ENCODE results near the gene BRD3.

Gene BRD3

DNA sequence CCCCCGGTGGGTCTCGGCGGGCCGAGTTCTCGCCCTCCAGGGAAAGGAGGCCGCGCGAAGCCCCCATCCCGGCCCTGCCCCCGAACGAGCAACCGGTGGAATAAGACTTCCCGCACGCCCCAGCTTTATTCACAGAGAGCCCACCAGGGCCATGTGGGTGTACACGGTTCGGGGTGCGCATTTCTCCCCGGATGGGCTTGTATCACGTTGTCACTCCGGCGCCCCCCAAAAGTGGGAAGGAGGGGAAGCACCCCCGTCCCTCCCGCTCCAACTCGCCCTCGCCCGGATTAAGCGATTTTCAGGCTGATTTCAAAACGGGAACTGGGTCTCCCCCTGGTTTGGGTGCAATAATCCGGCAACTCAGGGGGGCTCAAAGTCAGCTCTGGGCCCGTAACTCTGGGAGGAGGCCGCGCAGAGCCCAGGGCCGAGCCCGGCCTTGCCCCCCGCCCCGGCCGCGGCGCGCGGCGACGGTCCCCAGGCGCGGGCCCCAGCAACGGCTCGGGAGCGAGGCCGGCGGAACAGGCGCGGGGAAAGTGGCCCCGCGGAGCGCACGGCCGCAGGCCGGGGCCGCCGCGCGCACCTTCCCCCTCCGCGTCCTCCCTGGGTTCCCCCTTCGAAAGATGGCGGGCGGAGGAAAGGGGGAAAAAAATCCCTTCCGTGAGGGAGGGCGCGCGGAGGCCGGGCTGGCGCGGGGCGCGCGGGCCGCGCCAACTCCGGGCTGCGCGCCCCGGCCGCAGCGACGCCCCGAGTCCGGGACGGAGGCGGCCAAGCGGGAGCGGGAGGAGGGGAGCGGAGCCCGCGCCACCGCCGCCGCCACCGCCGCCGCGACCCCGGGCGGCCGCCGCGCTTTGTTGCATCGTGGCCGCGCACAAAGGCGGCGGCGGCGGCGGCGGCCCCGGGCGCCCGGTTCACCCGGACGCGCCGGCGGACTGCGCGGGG lies 644 bp downstream of the BRD3 start:
- peak; percentile 38 for DNase-seq

DNA sequence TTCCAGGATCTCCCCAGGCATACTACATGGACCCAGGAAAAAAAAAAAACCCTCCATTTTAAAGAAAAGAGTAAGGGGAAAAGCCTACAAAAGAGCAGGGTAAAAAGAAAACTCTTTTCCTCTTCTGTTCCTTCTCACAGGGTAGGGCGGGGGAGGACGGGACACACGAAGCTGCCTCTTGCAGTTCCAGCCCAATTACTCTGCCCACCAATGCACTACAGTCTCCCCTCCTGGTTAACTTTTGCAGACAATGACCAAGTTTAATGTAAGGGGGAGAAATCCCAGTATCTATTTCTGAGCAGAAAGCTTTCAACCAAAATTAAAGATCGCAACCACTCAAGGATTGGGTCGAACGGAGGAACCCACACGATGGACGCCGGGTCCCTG lies 1.3 kb downstream of the BRD3 start:
- DNase-seq, result peak; percentile 25

DNA sequence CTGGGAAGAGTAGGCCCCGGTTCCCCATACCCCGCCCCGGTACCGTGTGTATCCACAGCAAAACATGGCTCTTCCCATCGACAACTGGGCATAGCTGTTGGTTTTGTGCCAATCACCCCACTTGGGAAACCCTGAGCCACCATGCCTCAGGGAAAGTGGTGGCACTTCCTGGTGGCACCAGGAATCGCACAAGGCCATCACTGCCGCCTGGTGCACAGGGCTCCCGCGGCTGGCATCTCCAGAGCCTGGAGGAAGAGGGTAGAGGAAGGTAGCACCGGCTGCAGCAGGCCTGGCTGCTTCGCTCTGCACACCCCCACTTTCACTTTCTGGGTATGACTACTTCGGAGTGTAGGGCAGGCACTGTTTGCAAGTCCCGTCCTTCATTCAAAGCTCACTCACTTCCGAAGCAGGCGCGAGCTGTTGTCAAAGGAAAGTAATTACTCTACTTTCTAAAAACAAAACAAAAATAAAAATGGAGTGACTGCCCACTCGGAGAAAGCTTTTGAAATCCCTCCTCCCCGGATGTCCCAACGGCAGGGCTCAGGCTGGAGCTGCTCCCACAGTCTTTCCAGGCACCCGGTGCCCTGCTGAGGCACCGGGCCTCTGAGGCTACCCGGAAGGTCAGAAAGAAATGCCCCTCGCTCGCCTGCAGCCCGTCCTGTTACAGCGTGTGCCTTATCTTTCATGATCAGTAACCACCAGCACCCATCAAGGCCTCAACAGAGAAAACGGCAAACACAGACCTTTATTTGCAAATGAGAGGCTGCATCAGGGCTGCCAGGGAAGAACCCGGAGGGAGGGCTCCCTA lies 2.0 kb downstream of the BRD3 start:
- DNase-seq, result peak; percentile 30

DNA sequence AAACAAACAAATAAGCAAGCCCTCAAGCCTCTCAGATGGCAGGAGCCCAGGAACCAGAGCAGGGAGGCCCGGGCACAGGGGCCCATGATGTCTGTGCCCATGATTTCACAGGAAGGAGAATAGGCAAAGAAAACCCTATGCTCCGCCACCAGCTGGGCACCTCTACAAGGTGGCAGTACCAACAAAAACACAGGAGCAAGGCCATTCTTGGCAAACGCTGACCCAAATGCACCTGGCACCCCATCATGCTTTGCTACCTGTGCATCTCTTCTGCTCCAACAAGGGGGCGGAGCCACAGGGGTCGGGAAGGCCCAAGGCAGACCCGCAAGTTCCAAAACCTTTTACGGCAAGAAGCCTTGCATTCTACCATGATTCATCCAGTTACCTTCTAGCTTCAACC lies 3.1 kb downstream of the BRD3 start:
- no peak for DNase-seq

DNA sequence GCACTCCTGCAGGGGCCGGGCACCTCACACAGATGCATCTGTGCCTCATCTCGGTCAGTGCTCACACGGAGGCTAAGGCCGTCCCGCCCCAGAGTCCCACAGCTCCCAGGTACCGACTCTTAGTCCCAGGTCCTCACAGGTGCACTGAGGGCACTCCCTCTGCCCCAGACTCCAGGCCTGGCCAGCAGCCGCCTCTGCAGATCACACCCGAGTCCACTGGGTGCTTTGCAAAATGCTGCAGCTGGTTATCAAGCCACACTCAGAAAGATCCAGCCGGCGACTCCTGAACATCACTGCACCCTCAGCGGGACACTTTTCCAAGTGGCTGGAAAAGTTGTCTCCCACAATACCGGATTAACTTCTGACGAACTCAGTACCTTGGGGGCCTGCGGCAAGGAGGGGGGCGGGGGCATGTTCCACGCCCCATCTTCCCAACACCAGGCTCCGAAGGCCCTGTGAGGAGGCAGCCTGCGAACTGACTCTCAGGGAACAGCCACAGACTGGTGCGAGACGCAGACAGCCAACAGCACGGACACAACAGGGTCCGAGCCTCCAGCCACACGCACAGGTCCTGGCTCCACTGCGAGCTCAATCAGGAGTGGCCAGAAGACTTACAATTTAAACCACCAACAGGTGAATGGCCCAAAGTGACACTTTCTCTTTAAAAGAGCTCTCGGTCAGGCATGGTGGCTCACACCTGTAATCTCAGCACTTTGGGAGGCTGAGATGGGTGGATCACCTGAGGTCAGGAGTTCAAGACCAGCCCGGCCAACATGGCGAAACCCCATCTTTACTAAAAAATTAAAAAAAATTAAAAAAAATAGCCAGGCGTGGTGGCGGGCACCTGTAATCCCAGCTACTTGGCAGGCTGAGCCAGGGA lies 4.0 kb downstream of the BRD3 start:
- no peak for DNase-seq

DNA sequence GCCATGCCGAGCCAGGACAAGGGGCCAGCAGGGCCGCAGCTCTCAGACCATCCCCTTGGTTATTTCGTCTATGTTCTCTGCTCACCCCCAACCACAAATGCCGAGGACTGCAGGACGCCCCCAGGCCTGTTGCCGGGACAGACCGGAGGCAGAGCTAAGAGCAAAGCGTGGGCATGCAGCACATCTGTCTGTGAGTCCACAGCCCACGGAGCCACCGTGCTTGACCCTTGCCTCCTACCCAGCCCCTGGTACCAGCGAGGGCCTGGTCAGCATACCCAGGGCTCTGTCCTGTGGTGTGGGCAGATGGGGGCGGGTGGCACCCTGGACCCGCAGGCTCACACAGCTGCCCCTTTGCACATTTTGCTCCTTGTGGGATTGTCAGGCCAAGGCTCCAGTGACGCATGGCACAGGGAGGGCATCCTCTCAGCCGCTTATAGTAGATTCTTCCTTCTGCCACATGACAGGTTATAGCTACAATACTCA lies 4.7 kb downstream of the BRD3 start:
- no peak for DNase-seq

DNA sequence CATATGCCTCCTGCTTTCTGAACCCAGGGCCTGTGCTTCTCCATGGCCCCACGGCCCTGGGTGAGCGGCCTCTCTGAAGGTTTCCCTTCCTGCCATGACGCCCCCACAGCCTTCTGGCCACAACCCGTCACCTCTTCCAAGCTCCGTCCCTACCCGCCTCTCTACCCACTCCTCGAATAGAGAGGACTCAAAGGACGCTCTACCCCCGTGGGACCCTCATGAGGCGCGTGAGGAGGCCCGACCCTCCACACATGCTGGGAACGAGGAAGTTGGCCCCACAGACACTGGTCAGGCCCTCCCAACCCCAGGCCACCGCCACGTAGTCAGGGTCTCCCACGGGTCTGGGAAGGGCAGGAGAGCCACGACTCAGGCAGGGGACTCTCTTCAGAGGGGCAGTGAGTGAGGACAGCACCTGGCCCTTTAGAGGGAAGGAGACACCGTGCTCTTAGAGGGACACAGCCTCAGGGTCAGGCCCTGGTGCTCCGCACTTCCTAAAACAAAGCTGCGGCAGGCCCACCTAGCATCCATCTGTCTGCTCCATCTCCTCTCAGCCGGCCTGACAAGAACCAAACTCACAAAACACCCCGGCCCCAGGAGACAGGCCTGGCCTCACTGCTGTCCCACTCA lies 5.3 kb downstream of the BRD3 start:
- no peak for DNase-seq

DNA sequence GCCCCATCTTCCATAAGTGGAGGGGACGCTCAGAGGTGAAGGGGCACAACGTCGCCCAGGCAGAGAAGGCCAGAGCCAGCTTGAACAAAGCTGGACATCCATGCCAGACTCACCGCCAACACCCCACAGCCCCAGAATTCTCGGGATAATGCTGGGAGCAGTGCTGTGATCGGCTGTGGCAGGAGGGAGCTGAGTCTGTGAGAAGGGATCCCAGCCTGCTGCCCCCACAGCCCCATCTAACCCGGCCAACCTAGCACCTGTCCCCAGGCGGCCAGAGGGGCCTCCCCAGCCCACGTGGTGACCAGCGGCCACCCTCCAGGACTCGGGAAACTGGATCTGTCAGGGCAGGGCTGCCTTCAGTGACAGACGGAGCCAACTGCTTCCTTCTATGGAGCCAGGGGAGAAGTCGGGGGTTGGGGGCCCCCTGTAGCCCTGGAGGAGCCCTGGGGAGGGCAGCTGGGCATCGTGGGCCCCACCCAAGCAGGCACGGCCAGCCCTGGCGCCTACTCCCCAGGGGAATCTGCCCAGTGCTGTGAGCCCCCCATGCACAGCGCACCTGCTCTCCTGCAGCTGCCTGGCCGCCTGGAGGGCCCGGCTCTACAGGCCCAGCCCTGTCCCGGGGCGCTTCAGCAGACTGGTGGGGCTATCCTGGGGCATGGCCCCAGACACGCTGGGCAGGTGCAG lies 6.0 kb downstream of the BRD3 start:
- DNase-seq, result no peak

DNA sequence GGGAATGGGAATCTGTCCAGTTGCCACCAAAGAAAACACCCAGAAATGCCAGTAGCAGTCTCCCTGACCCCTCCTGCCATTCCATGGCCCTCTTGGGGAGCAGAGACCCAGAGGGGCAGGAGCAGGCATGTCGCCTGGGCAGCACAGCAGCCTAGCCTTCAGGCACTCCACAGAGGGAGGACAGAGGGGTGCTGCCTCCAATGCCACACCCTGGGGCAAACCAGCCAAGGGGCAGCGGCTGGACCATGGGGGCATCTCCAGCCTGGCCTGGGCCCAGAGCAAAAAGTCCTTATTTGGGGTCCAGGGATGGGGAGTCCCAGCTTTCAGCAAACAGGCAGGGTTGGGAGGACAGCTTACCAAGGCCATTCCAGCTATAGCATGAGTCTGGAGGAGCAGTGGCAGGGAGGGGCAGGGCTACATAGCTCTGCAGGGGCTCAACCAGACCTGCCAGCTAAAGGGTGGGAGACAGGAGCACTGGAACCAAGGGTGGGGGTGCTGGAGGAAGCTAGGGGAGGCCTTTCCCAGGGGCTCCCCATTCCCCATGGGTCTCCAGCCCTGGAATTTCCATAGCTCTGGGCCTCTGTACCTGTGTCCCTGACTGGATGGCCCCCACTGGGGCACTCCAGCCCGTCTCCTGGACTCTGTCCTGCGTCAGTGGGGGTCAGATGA lies 6.7 kb downstream of the BRD3 start:
- no peak for DNase-seq

DNA sequence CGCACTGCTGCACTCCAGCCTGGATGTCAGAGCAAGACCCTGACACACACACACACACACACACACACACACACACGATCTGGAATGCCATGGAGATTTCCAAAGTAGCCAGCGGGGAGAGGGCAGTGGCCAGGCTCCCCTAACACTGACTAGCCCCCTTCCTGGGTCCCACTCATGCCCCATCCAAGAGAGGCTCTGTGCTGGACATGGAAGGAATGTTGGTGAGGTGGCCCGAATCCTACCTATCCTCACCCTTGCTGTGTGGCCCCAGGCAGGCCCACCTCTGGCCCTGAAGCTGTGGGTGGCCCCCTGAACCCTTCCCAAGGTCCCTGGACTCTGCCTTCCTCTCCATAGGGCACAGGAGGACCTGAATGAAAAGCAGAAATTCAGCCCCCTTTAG lies 7.3 kb downstream of the BRD3 start:
- no peak for DNase-seq

DNA sequence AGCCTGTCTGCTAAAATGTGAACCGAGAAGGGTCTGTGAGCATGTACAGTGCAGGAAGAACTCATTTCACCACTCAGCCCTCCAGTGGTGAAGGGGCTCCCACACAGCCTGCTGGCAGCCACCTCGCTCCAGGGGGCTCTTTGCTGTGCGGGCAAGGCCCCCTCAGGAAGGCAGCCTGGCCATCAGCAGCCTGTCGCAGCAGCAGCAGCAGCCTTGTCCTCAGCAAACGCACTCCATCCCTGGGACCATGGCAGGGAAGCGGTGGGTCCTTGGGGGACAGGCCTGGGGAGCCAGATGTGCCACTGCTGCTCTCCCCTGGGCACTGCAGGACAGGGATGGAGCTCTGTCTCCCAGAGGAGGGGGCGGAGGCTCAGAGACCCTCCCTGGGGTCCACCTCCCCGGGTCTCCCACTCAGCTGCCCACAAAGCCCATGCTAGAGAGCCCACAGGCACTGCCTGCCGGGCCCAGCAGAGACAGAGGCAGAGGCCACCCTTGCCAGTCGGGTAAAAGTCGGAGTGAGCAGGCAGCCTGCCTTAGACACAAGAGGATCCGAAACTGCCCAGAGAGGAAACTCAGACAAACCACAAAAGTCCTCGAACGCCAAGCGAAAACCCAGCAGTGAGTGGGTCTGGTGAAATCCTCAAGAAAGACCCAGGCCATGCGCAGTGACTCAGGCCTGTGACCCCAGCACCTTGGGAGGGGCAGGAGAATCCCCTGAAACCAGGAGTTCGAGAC lies 8.0 kb downstream of the BRD3 start:
- DNase-seq, result no peak

DNA sequence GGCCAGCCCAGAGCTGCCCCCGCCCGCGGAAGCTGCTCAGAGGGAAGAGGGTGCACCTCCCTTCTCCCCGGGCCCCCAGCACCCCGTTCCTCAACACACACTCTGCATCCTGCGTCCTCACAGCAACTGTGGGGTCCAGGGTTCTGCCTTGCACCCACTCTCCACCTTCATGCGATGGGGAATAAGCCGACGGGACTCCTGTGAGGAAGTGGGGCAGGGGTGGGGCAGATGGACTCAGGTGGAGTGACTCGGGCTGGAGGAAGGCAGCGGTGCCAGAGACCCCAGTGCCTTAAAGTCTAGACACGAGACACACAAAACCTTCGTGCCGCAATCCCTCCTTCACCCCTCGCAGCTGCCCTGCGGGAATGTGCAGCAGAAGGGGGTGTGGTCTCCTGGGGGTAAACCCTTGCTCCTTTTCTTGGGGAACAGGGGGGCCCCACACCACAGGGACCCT lies 8.6 kb downstream of the BRD3 start:
- DNase-seq, result no peak

DNA sequence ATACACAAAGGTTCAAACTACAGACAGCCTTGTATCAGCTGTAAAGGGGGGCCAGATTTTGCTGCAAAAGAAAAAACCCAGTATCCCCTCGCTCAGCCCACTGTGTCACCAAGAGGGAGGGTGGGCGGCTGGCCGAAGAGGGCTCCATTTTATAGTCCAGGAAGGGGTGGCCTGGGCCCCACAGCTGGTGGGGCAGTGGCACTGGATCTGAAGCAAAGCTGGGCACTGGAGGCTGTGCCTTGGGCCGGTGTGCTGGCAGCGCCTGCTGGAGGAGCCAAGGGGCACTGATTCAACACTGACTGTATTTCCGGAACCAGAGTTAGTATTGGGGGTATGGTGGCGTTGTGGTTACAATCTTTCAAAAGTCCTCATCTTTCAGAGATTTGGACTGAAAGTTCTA lies 9.1 kb downstream of the BRD3 start:
- DNase-seq, result no peak

DNA sequence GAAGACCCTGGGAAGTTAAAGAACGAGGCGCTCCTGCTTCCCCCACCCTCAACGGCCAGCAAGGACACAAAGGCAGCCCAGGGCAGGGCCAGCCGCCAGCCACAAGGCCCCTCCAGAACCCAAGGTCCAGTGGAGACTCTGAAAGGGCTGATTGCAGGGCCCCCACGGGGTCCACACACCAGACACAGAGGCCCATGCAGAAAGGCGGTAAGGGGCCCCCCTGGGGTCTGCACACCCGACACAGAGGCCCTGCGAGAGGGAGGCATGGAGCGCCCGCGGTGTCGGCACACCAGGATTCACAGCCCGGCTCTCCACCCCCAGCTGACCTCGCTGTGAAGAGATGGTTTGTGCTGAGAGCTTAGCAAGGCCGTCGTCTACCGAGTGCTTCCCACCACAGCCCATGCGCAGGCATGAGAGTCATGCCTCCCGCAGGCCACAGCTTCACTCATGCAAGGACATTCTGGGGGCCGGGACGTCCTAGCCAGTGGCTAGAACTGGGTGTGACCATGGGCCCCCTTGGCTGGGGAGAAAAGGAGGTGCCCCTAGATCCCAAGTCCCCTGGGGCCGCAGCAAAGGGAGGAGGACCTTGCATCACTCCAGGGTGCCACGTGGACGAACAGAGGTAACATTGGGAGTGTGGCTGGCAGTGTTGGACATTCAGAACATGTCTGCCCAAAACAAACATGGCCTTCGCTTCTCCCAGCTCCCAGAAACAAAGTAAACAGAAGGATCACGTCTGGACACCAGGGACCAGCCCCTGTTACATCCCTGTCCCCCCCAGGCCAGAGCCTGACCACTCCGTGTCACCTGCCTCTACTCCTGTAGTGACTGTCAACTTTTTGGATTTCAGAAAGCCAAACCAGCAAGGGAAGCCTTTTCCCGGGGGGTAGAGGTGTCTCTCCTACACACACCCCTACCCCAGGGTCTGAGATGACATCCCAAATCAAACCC lies 9.8 kb downstream of the BRD3 start:
- no peak for DNase-seq

DNA sequence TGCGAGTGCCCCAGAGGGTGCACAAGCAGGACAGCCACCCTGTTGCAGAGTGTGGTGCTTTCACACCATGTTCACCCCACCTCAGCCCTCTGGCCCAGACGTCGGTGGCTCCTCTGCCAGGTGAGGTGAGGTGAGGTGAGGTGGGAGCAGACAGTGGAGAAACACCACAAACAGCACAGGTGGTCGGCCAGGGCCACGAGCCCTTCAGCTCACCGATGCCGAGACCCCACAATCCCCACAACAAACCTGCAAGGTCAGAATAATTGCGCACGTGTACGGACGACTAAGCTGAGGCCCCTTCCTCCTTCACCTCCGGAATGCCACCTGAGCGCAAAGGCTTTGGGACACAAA lies 10.5 kb downstream of the BRD3 start:
- DNase-seq, result no peak

DNA sequence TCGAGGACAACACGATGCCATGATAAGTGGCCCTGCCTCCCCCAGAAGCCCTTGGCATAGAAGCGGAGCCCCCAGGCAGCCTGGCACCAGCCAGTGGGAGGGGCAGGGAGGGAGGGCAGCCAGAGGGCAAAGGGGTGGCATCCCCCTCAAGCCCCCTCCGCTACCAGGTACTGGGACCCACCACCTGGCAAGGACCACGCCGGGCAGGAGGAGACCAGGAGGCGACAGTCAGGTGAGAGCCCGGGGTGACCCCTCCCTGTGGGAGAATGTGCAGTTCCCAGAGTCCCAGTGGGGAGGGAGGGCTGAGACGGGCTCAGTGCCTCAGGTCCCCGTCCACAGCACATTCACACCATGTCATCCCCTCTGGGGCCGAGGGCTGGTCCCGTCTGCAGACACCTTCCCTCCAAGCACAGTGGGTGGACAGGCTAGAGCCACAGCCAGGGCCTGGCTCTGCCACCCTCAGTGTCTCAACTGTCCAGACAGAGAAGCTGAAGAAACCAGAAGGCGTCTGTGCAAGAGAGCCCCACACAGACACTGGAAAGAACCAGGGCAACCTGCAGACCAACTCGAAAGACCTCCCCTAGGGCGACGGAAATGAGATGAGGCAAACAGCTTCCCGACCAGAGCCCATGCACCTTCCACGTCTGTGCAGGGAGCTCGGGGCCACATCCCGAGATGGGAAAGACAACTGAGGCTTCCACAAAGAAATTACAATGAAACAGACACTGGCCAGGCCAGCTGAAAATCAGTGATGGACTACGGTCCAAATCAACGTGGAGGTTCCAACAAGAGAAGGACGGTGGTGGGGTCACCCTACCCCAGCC lies 11.1 kb downstream of the BRD3 start:
- DNase-seq, result no peak

DNA sequence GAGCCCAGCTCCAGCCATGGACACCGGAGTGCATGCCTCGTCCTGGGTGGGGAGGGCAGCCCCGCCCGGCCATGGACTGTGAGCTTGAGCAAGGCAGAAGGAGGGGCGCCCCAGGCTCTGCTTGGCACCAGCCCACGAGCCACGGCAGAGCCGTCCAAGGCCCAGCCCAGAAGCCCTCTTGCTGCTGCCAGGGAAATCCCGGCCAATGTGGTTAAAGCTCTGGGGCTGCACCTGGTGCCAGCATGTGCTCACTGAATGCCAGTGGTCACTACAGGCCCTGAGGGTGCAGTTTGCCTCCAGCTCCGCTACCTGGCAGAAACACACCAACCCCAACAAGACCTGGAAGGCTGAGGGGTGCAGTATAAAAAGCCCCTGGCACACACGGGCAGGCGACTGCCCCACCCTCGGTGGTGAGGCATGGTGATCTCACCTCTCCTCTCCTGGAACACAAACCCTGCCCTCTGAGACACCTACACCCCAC lies 11.8 kb downstream of the BRD3 start:
- peak; percentile 17 for DNase-seq

All from fibroblast of skin of scalp (primary cell).